Measurements from ENCODE around the gene HCST.
A peak's percentile ranks its signal among the peaks of the same experiment; 100 is the strongest.

Gene HCST

DNA sequence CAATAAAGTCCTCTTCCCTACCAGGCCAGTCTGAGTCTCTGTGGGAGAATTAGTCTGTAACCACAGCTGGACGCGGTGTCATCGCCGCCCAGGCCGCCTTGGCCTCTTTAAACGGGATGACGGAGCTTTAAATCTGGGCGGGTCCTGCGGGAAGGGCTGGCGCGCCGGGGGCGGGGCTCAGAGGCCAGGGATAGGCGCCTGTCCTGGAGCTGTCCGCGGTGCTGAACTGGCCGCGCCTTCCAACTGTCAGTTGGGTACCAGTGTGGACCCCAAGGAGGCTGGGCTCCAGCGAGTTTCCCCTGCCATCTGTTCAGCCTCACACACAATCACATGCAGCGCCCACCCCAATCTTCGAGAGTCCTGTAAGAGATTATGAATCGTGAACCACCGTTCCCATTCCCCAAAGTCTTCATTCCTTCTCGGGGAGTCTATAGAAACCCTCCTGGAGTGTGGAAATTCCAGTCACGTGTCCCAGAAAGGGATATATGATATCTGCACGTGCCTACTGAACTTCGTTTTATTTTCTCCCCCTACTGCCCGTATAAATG lies 22.5 kb upstream of the HCST start:
- TF ChIP-seq CTCF (IDR thresholded peaks at IDR 0.05; ENCODE audit: control insufficient read depth, insufficient read depth, low read depth, low read length, missing control alignments): no peak
- peak; percentile 53 for DNase-seq (ENCODE audit: low read depth)
- H3K4me3 ChIP-seq (ENCODE audit: control insufficient read depth, low read depth, low read length): no peak overlapping the region

GRCh38 chr19:35882114-35882832 lies 20.1 kb upstream of the HCST start:
- peak; percentile 66 for DNase-seq (ENCODE audit: low read depth)
- H3K4me3 ChIP-seq (ENCODE audit: control insufficient read depth, low read depth, low read length): no peak overlapping the region
- TF ChIP-seq CTCF (IDR thresholded peaks at IDR 0.05; ENCODE audit: control insufficient read depth, insufficient read depth, low read depth, low read length, missing control alignments): peak; percentile 61

DNA sequence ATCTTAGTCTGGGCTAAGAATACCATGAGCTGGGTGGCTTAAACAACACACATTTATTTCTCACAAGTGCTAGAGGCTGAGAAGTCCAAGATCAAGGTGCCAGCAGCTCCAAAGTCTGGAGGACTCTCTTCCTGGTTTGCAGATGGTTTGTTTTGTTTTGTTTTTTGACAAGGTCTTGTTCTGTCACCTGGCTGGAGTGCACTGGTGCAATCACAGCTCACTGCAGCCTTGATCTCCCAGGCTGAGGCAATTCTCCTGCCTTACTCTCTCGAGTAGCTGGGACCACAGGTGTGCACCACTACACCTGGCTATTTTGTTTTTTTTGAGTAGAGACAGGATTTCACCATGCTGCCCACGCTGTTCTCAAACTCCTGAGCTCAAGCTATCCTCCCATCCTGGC lies 18.4 kb upstream of the HCST start:
- no peak overlapping the region for H3K4me3 ChIP-seq (ENCODE audit: control insufficient read depth, low read depth, low read length)
- TF ChIP-seq CTCF (IDR thresholded peaks at IDR 0.05; ENCODE audit: control insufficient read depth, insufficient read depth, low read depth, low read length, missing control alignments): no peak
- DNase-seq (ENCODE audit: low read depth): no peak

GRCh38 chr19:35885225-35885738 lies 17.0 kb upstream of the HCST start:
- no peak for DNase-seq (ENCODE audit: low read depth)
- TF ChIP-seq CTCF (IDR thresholded peaks at IDR 0.05; ENCODE audit: control insufficient read depth, insufficient read depth, low read depth, low read length, missing control alignments): no peak
- no peak overlapping the region for H3K4me3 ChIP-seq (ENCODE audit: control insufficient read depth, low read depth, low read length)

DNA sequence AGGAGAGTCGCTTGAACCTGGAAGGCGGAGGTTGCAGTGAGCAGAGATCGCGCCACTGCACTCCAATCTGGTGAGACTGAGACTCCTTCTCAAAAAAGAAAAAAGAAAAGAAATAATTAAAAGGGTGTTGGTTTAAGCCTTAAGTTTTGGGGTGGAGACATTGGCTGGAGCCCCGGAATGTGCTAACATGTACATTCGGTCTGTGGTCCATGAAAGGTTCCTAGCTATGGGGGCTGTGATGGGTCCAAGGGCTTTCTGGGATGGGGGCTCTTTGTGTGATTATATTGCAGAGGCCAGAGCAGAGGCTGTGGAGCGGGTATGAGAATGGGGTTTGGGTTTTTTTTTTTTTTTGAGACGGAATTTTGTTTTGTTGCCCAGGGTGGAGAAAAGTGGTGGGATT lies 16.4 kb upstream of the HCST start:
- no peak for DNase-seq (ENCODE audit: low read depth)
- no peak for TF ChIP-seq CTCF (IDR thresholded peaks at IDR 0.05; ENCODE audit: control insufficient read depth, insufficient read depth, low read depth, low read length, missing control alignments)
- no peak overlapping the region for H3K4me3 ChIP-seq (ENCODE audit: control insufficient read depth, low read depth, low read length)

DNA sequence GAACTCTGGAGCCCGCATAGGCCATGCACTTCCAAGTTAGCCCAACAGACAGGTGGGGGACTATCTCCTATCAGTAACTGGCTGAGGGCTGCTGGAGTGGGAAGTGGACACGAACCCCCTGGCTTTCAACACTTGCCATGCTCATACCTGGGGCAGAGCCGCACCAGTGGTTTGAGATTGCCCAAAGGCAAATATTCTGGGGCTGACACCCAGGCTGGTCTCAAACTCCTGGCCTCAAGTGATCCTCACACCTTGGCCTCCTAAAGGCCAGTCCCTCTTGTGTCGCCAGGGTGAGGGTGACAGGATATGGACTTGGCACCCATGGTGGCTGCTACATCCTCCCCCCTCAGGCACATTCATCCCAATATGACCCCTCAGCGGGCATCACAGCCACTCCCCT lies 15.1 kb upstream of the HCST start:
- no peak for DNase-seq (ENCODE audit: low read depth)
- H3K4me3 ChIP-seq (ENCODE audit: control insufficient read depth, low read depth, low read length): no peak overlapping the region
- no peak for TF ChIP-seq CTCF (IDR thresholded peaks at IDR 0.05; ENCODE audit: control insufficient read depth, insufficient read depth, low read depth, low read length, missing control alignments)

Measured in AG09309 (cell line).